Smooth muscle cell (in vitro differentiated cells): Measurements from ENCODE around the gene EPHA2. TPM values are rescaled to one million over a fixed set of nuclear protein-coding genes. Genes with fewer than 3 reads are reported as not detected.

Source experiments
- DNase-seq: peaks from one replicate; lab custom pipeline; 2025; ENCODE audit not compliant: unreplicated experiment; lab: John Stamatoyannopoulos, UW
- H2AFZ ChIP-seq: fragments of 200-600 bp; sonication (generic); 2 replicates; pipeline ENCODE4 v1.6.0; 2016; ENCODE audit warnings: antibody characterized with exemption, low read depth, mild to moderate bottlenecking
- H3F3A ChIP-seq: fragments of 200-600 bp; sonication (generic); 2 replicates; pipeline ENCODE4 v1.6.0; 2017; ENCODE audit warnings: antibody characterized with exemption, low read depth
- H3K27ac ChIP-seq: fragments of 200-600 bp; sonication (generic); 2 replicates; pipeline ENCODE4 v1.5.1; 2016; ENCODE audit warnings: low read depth, mild to moderate bottlenecking
- H3K27me3 ChIP-seq: fragments of 200-600 bp; sonication (generic); 2 replicates; pipeline ENCODE4 v1.6.1; 2016; ENCODE audit warnings: low read depth, mild to moderate bottlenecking
- H3K36me3 ChIP-seq: fragments of 200-600 bp; sonication (generic); 2 replicates; pipeline ENCODE4 v1.5.1; 2016; ENCODE audit warnings: low read depth
- H3K4me1 ChIP-seq: fragments of 200-600 bp; sonication (generic); 2 replicates; pipeline ENCODE4 v1.5.1; 2016; ENCODE audit warnings: low read depth
- H3K4me2 ChIP-seq: fragments of 200-600 bp; sonication (generic); 2 replicates; pipeline ENCODE4 v1.6.0; 2016; ENCODE audit warnings: mild to moderate bottlenecking
- H3K4me3 ChIP-seq: fragments of 200-600 bp; sonication (generic); 2 replicates; pipeline ENCODE4 v1.5.1; 2016; ENCODE audit warnings: mild to moderate bottlenecking
- H3K79me2 ChIP-seq: fragments of 200-600 bp; sonication (generic); 2 replicates; pipeline ENCODE4 v1.6.0; 2016; ENCODE audit warnings: low read depth, mild to moderate bottlenecking
- H3K9ac ChIP-seq: fragments of 200-600 bp; sonication (generic); 2 replicates; pipeline ENCODE4 v1.6.0; 2016; ENCODE audit warnings: low read depth
- H3K9me3 ChIP-seq: fragments of 200-600 bp; sonication (generic); replicated peaks from 2 replicates; pipeline ENCODE4 v1.5.1; 2016; ENCODE audit warnings: low read depth
- H4K20me1 ChIP-seq: fragments of 200-600 bp; sonication (generic); 2 replicates; pipeline ENCODE4 v1.6.0; 2016; ENCODE audit warnings: low read depth
- WGBS: methylation state at CpG from one replicate; pipeline ENCODE4 v1.1.7; 2016; ENCODE audit warnings: low lambda C conversion rate; 5-methylcytosine and 5-hydroxymethylcytosine counted together
- polyA plus RNA-seq: library from polyadenylated mRNA; unstranded; fragments of >200 nt; fragmentation: Nextera tagmentation; extraction: Ambion mirVana; gene quantifications from 2 replicates; pipeline ENCODE4 v1.2.1, GENCODE V29; 2016
- total RNA-seq: library from RNA; depleted of rRNA; stranded (reverse); fragments of >200 nt; gene quantifications from 2 replicates; pipeline ENCODE4 v1.2.3, GENCODE V29; 2014
- TF ChIP-seq, protein P1 (sequence below): fragments of 200-600 bp; sonication (generic); IDR thresholded peaks from 2 replicates; pipeline ENCODE4 v1.5.1; 2017; ENCODE audit warnings: borderline replicate concordance, mild to moderate bottlenecking, antibody characterized with exemption; ENCODE audit not compliant: insufficient read depth, poor library complexity, severe bottlenecking

EPHA2 gene
- total and polyA plus RNA-seq, 2 experiments from 2014 or later: 27.3 to 34.8 TPM

DNA sequence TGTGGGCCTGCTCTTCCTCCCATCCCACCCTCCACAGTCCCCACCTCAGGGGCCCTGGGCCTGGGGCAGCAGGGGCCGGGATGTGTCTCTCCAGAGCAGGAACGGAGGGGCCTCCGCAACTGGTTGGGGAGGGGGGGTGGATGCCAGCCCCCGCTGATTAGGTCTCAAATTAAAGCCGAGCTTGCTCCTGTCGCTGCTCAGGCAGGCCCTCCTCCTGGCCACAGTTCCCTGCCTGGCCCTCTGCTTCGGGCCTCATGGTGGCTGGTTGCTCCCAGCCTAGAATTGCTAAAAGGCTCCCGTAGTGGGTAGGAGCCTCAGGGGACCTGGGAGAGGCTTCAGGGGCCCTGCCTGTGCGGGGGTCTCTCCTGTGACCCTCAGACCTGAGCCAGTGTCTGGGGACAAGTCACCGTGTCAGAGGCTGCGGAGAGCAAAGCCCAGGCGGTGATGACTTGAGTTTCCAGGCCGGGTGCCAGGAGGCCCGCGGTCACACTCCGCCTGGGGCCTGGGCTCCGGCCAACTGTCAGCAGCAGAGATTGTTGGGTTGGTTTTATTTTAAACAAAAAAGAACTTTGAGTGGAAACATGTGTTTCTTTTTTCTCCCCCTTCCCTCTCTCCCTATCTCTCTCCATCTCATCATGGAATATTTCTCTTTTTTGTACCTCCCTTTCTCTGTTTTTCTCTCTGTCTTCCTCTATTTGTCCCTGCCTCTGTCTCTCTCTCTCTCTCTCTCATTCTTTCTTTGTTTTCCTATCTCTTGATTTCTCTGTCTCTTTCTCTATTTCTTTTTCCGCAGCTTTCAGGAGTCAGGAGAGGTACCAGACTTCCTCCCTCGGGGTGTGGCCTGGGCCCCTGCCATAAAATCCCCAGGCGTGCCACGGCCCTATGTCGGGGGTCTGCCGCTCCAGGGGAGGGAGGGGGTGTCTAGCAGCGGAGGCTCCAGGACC is 20.0 kb upstream of the EPHA2 start:
- H3K9ac ChIP-seq: peak overlapping the region; percentile 58
- H3K4me1 ChIP-seq: peaks cover 34% of the 10 kb centered on the region
- no peaks in the 10 kb centered on the region for H3K9me3 ChIP-seq
- no peak overlapping the region for H3K4me3 ChIP-seq
- no peak overlapping the region for H2AFZ ChIP-seq
- peak overlapping the region; percentile 94 for H3K27ac ChIP-seq
- no peaks in the 10 kb centered on the region for H3K27me3 ChIP-seq
- H4K20me1 ChIP-seq: no peaks in the 10 kb centered on the region
- peaks cover 17% of the 10 kb centered on the region for H3F3A ChIP-seq
- TF ChIP-seq, protein P1, sequence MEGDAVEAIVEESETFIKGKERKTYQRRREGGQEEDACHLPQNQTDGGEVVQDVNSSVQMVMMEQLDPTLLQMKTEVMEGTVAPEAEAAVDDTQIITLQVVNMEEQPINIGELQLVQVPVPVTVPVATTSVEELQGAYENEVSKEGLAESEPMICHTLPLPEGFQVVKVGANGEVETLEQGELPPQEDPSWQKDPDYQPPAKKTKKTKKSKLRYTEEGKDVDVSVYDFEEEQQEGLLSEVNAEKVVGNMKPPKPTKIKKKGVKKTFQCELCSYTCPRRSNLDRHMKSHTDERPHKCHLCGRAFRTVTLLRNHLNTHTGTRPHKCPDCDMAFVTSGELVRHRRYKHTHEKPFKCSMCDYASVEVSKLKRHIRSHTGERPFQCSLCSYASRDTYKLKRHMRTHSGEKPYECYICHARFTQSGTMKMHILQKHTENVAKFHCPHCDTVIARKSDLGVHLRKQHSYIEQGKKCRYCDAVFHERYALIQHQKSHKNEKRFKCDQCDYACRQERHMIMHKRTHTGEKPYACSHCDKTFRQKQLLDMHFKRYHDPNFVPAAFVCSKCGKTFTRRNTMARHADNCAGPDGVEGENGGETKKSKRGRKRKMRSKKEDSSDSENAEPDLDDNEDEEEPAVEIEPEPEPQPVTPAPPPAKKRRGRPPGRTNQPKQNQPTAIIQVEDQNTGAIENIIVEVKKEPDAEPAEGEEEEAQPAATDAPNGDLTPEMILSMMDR: no peak
- peak overlapping the region; percentile 46 for H3K4me2 ChIP-seq
- peak; percentile 56 for DNase-seq
- H3K79me2 ChIP-seq: no peaks in the 10 kb centered on the region
- H3K36me3 ChIP-seq: no peaks in the 10 kb centered on the region
- WGBS: 32% methylated on average over 19 of the region's 24 CpGs

DNA sequence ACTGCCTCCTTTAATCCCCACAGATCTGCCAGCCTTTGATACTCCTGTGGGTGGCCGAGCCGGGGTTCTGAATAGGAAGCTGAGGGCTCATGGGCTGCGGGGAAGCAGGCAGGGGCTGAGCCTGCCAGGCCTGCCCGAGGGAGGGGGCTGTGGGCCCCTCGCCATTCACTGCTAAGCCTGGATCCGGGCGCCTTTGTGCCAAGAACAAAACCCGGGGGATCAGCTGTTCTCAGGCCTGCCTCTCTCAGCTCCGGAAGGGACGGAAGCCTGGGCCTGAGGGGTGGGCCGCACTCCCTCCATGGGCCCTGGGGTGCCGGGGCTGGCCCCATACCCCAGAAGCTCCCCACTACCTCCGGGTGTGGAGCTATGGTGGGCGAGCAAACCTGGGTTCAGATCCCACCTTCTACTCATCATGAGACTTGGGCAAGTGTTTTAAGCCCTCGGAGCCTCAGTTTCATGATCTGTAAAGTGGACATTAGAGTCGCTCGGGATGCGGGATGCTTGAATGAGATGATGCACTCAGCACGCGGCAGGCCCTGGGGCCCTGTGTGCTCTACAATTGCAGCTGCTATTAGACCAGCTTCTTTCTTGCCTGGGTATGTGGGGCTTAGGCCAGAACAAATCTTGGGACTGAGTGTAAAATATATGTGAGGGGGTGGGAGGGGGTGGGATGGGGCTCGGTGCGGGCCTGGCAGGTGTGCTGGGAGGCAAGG is 19.2 kb upstream of the EPHA2 start:
- H3K79me2 ChIP-seq: no peaks in the 10 kb centered on the region
- H3K27ac ChIP-seq: peak overlapping the region; percentile 94
- H3K9ac ChIP-seq: peak overlapping the region; percentile 58

DNA sequence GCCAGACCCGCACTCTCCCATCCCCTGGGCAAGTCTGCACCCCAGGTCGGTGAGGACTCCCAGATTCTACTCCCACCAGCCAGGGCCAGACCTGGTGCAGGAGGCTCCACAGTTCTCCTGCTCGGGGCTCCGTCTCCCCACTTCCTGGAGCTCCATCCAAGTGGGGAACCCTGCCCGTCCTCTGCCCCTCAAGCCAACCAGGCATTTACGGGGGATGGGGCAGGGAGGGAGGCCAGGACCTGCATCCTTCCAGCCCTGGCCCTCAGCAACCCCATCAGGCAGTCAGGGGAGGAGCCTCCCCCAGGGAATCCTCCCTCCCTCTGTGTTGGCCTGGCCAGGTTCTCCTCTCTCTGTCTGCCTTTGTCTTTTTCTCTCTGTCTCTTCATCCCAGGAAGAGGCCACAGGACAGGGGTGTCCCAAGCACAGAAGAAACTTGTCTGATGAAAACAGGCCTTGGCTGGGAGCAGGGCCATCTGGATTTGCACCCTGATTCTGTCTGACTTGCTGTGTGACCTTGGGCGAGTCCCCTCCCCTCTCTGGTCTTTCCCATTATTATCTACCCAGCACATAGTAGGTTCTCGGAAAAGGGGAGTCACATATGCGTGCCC is 18.5 kb upstream of the EPHA2 start:
- no peaks in the 10 kb centered on the region for H3K36me3 ChIP-seq
- no peak overlapping the region for H3K4me3 ChIP-seq
- no peaks in the 10 kb centered on the region for H3K79me2 ChIP-seq
- no peaks in the 10 kb centered on the region for H4K20me1 ChIP-seq
- no peak overlapping the region for H2AFZ ChIP-seq
- peak overlapping the region; percentile 9 for H3K4me2 ChIP-seq
- no peak for DNase-seq
- peaks cover 10% of the 10 kb centered on the region for H3F3A ChIP-seq
- peak overlapping the region; percentile 58 for H3K9ac ChIP-seq
- TF ChIP-seq, protein P1: no peak
- peak overlapping the region; percentile 94 for H3K27ac ChIP-seq
- 89% methylated on average over 9 of the region's 9 CpGs for WGBS
- no peaks in the 10 kb centered on the region for H3K9me3 ChIP-seq
- H3K4me1 ChIP-seq: peaks cover 34% of the 10 kb centered on the region
- no peaks in the 10 kb centered on the region for H3K27me3 ChIP-seq

More for the DNA sequence above, 19.2 kb upstream of the EPHA2 start:
- Histone ChIP-seq H3K36me3 (no peaks in the 10 kb centered on the region), H2AFZ (no peak overlapping the region), H3K4me1 (peaks cover 34% of the 10 kb centered on the region), H4K20me1 (no peaks in the 10 kb centered on the region), H3K9me3 (no peaks in the 10 kb centered on the region), H3K27me3 (no peaks in the 10 kb centered on the region), H3K4me3 (no peak overlapping the region), H3K4me2 (peak overlapping the region; percentile 9), H3F3A (peaks cover 12% of the 10 kb centered on the region)
- TF ChIP-seq, protein P1: no peak
- no peak for DNase-seq
- WGBS: 77% methylated on average over 18 of the region's 22 CpGs
